Breast epithelium (tissue), 3 donors: Measurements from ENCODE around the gene ACOXL.

ENCODE experiments used
- CTCF ChIP-seq, 3 donors: fragments of 450-650 bp; IDR thresholded peaks; one replicate each; pipeline ENCODE4 v1.5.1; 2016 to 2017; ENCODE audit warnings: antibody characterized with exemption in 3 of 3, mild to moderate bottlenecking in 3 of 3, moderate library complexity in 3 of 3
- POLR2A ChIP-seq: fragments of 450-650 bp; IDR thresholded peaks from one replicate; pipeline ENCODE4 v1.6.1; 2016; ENCODE audit warnings: antibody characterized with exemption, mild to moderate bottlenecking, moderate library complexity
- POLR2AphosphoS5 ChIP-seq, 3 donors: sonication (generic); formaldehyde crosslinking; IDR thresholded peaks; one replicate each; pipeline ENCODE4 v1.6.1; 2017; ENCODE audit warnings: antibody characterized with exemption in 3 of 3

GRCh38 chr2:110747522-110748488 lies 15.4 kb downstream of the ACOXL start:
- no peak for TF ChIP-seq POLR2A
- TF ChIP-seq POLR2AphosphoS5 (IDR thresholded peaks at IDR 0.05) = no peak
- no peak for TF ChIP-seq CTCF (IDR thresholded peaks at IDR 0.05)
